HG03135 (cell line): ENCODE results near the gene LILRB5.
"Not testable (repeated sequence)": the region's sequence is repeated elsewhere in the genome, so short reads cannot be mapped to it uniquely, and the experiment has no call there.

Experiments used
- ATAC-seq: cut with Tn5 transposase; IDR thresholded peaks from one replicate; pipeline ENCODE4 v1.9.1; 2021; ENCODE audit warnings: mild to moderate bottlenecking, moderate library complexity; ENCODE audit not compliant: unreplicated experiment

Gene LILRB5

DNA sequence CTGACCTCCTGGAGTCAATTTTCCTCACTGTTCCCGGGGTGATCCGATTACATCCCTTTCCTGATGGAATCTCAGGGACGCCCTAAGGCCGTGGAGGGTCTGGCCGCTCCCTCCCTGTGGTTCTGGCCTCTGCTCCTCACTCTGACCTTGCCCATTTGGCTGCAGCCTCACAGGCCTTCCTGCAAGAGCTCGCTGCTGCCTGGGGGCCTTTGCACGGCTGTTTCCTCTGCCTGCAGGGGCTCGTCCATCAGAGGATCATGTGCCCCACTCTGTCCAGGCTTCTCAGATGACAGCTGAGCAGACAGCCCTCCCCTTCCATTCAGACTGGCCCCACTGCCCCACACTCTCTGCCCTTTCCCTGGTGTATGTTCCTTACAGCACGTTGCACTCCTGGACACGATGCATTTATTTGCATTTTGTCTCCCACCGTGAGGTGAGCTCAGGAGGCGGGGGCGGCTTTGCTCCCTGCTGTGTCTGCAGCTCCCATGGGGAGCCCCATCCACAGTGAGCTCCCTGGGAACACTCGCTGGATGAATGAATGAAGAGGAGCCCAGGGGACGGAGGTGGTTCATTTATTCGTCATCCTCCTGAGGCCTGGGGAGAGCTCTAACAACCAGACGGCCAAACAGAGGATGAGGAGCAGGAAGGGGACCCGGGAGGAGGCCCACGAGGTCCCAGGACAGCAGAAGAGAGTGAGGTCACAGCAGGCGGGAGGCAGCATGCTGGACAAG is 39.4 kb downstream of the LILRB5 start:
- ATAC-seq: not testable (repeated sequence)

- ATAC-seq: no peak
Measured at GRCh38 chr19:54216869-54217268, 40.2 kb downstream of the LILRB5 start.

- ATAC-seq: not testable (repeated sequence)
Measured at GRCh38 chr19:54214734-54215133, 42.3 kb downstream of the LILRB5 start.

DNA sequence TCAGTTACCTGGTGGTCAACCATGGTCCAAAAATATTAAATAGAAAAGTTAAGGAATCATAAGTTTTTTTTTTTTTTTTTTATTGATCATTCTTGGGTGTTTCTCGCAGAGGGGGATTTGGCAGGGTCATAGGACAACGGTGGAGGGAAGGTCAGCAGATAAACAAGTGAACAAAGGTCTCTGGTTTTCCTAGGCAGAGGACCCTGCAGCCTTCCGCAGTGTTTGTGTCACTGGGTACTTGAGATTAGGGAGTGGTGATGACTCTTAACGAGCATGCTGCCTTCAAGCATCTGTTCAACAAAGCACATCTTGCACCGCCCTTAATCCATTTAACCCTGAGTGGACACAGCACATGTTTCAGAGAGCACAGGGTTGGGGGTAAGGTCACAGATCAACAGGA is 42.9 kb downstream of the LILRB5 start:
- ATAC-seq: not testable (repeated sequence)

DNA sequence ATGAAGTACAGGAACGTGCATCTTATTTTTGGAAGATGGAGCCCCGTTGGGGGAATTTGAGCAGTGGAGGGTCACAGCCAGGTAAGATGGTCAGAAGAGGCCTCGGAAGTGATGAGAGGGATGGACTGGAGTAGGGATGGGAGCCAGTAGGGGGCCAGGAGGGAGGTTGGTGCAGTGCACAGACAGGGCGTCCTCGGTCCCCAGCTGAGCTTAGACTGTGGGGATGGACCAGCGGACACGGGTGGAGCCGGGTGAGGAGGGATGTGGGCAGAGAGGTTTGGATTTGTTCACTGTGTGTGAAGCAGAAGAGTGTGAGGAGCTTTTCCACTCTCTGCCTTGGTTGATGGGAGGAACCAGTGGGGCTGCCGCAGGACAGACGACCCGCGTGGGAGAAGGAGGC is 45.8 kb downstream of the LILRB5 start:
- no peak for ATAC-seq

GRCh38 chr19:54209811-54210494 is 47.1 kb downstream of the LILRB5 start:
- no peak for ATAC-seq

DNA sequence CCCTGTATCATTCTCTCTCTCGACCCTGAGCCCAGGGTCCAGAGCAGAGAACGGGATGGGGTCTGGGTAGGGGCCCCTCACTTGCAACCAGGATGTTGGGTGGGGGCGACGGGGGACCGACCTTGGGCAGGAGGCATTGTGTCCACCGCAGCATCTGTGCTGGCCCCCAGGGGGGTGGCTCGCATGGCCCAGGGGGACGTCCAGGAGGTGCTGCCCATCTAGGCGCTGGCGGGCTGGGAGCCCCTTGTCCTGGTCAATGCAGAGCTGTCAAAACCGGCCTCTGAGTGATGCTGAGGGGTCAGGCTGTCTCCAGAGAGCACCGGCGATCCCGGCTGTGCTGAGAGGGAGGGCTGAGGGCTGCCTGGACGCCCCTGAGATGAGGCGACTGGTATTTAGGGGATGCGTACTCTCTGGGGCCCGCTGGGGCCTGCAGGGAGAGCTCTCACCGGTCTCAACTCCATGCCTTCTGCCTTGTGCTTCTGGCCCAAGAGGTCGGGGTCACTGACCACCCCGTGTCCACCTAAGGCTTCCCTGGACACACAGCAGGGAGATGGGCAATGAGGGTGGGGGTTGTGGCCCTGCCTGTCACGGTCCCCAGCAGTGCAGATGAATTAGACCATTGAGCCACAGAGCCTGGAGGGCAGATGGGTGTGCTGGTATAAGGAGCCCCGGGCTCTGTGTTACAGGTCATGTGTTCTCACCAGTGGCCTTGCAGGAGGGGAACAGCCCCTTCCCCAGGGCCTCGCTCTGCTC is 47.8 kb downstream of the LILRB5 start:
- no peak for ATAC-seq

GRCh38 chr19:54208784-54209057 is 48.4 kb downstream of the LILRB5 start:
- no peak for ATAC-seq

GRCh38 chr19:54207983-54208783 is 48.9 kb downstream of the LILRB5 start:
- no peak for ATAC-seq

- ATAC-seq: no peak
Measured at GRCh38 chr19:54207676-54207982, 49.4 kb downstream of the LILRB5 start.

GRCh38 chr19:54207193-54207592 is 49.9 kb downstream of the LILRB5 start:
- not testable (repeated sequence) for ATAC-seq

- ATAC-seq: no peak
Measured at GRCh38 chr19:54206831-54207177, 50.3 kb downstream of the LILRB5 start.

GRCh38 chr19:54206030-54206830 is 50.8 kb downstream of the LILRB5 start:
- no peak for ATAC-seq

GRCh38 chr19:54204767-54205468 is 52.2 kb downstream of the LILRB5 start:
- no peak for ATAC-seq

- no peak for ATAC-seq
Measured at GRCh38 chr19:54203151-54203611, 53.9 kb downstream of the LILRB5 start.

GRCh38 chr19:54201980-54202379 is 55.1 kb downstream of the LILRB5 start:
- no peak for ATAC-seq

GRCh38 chr19:54201172-54201701 is 55.8 kb downstream of the LILRB5 start:
- no peak for ATAC-seq
